Inflammatory macrophage treated with lipopolysaccharide for 1 hour (primary cell): ENCODE measurements around the gene FRMD4B.

Experiments
- DNase-seq, 2 donors: peaks; one replicate each; pipeline ENCODE4 v3.0.0-alpha.2; 2020 to 2022

FRMD4B gene

DNA sequence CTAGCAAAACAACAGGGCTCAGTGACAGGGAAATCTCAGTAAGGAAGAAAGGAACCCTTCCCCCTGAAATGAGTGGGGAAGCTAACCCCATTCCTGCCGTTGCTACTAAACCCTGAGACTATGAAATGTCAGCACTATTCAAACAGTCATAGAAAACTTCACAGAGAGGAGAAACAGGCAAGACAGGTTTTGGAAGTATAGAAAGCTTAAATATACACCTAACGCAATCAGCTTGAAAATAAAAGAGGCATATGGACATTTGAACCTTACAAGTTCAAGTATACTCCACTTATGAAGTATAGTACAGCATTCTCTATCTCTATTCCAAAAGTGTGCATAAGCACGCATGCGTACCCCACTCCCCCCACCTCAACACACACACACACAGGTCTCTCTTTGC, 17.6 kb upstream of the FRMD4B start:
- DNase-seq: no peak

DNA sequence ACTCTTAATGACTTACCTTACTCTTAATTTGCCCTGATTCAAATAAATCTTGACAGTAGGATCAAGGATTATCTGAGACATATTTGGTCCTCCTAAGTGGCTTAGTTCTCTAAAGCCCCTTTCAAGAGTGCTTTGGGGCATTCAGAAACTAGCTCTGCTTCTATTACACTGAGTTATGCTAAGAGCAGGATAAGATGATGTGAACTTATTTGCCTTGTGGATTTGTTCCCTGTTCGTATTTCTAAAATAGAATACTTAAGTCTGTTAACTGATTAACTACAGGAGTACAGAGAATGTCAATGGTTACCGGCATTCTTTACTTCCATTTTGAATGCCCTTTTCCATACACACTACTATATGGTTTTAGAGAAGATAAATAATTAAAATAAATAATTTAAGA, 14.8 kb upstream of the FRMD4B start:
- DNase-seq: no peak

DNA sequence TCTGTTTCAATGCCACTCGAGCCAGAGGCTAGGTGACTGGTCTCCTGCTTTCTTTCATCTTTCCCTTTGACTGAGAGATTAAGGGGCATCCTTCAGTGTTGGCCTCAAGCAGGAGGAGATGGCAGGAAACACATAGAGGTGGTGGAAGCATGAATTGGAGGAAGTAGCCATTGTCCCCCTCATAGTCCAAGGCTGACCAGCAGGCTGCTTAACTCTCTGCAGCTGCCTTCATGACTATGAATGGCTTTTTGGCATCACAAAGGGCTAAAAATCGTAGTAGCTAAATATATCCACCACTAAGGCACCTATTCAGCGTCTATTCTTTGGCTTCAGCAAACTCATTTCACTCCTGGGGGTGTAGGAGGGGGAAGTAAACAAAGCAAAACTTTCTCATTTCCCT, 7.0 kb upstream of the FRMD4B start:
- DNase-seq: no peak

DNA sequence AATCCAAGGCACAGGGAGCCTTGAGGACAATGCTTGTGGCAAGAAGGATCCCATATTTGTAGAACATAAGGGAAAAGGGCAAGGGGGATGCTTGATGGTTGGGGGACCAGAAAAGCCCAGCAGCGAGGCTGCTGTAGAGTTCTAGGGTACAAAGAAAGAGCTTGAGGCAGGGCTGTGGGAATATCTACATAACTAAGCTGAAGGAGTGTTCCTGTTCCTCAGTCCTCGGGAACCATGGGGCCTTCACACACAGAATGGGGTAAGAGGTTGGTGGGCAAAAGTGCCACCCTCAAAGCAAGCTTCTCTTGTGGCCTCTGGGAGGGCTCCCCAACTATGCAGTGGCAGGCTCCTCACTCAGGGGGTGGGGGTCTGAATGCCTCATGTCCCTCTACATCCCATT, 6.5 kb upstream of the FRMD4B start:
- no peak for DNase-seq

DNA sequence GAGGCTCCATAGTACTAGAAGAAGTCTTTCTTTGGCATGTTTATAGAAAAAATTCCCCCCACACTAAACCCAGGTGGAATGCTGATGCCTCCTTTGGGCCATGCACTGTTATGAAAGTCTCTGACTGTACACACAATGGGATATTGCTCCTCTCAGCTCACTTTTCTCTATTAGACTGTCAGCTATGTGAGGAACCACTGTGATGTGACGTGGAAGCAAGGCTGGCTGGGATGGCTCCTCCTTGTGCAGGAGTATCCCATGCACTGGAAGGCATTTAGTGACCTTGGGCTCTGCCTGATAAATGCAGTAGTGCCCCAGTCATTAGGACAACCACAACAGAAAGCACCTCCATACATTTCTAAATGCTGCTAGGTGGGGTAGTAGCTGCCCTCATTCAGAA, 5.7 kb upstream of the FRMD4B start:
- DNase-seq: no peak

DNA sequence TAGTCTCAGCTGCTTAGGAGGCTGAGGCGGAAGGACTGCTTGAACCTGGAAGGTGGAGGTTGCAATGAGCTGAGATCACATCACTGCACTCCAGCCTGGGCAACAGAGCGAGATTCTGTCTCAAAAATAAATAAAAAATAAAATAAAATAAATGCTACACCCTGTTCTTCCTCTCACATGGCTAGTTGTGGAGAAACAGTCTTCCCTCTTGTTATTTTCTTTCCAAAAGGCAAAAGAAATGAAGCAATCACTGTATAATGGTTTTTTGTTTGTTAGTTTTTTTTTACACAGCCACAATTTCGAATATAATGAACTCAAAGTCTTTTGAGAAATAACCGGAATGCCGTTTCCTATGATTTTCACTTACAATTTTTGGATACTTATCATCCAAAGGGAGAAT, 4.9 kb upstream of the FRMD4B start:
- no peak for DNase-seq

DNA sequence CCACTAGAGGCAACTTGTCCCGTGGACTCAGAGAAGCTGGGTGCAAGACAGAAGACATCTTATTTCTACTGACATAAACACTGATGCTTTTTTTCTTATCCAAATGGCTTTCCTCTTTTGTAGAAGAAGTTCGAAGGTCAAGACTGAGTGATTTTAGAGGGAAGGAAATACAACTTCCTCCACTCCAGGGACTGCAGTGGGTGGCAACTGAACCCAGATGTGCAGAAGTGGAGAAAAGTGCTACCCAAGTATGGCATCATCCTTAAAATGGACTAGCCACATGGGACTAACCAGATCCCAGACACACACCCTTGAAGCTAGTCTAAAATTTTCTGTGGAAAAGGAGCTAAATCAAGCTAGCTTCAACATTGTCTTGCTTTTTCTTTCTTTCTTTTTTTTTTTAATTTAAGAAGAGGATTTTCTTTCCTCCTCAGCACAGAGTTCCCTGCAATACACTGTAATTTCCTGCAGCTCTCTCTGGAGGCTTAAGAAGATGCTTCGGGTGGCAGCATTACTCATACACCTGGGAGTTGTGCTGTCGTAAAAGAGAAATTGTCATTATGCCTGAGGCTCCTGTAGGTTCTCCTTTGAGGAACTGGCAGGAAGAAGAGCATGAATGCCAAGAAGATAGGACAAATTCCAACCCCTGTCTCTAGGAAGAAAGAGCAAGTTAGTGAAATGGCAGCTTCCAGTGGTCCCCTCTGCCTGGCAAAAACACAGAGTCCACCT, 3.8 kb upstream of the FRMD4B start:
- DNase-seq: peak; percentile 58 to 68

DNA sequence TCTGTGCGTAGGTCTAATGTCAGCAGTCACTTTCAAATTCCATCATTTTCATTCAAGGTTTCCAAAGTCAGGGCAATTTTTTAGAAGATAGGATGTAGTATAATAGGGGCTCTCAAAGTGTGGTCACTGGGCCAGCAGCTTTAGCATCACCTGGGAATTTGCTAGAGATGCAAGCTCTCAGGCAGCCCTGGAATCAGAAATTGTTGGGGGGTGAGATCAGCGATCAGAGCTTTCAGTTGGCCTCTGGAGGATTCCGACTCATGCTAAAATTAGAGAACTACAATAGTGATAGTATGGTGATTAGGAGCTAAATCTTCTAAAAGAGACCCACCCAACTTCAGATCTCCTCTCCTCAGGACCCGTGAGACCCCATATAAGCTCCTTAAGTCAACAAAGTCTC, 2.4 kb upstream of the FRMD4B start:
- DNase-seq: no peak

DNA sequence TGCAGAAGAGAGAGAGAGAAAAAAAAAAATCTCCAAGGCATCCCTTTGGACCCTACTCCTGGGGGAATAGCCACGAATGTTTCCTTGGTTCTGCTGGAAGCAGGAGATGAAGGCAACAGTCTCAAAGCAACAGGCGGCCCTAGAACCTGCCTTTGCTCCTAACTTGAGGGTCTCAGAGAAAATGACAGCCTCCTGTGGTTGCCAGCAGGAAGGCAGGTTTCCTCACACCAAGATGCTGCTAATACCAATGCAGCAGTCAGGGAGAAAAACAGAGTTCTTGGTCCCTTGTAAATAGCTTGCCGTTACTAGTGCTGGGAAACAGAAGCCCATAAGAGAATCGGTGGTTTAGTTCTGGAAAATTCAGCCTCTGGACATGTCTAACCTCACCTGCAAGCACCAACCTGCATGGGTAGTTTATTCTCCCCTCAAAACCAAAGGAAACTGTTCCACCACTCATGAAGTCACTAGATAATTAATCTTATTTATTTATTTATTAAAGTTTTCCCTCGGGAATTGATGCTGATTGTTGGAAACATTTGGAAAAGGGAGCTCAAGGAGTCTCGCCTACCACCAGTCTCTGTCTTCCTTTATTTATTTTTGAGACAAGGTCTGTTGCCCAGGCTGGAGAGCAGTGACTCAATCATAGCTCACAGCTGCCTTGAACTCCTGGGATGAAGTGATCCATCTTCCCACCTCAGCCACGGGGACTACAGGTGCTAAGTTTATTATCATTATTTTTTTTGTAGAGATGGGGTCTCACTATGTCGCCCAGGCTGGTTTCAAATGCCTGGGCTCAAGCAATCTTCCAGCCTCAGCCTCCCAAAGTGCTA, 883 bp upstream of the FRMD4B start:
- no peak for DNase-seq

DNA sequence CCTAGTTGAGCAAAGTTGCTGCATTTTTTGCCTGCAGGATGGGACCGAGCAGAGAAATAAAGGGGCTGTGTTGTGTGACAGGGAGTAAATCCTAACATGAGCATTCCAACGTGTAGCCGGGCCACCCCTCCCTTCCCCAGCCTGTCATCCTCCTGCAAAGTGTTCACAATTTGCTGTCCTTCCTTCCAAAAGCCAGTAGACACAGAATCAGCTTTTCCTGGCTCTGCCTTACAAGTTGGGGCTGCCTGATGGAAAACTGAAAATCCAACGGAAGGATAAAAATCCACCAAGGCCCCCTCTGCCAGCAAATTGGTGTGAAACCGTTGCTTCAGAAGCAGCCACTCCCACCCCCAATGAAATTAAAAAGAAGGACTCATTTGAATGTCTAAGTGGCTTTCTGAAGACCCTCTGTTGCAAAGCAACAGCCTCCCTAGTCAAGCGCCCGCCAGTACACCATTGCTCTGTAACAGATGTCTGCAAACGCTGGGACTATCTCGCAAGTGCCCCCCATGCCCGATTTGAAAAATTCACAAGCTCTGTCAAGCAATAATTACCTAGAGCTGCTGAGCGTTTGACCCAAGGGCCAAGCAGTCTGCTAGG, 665 bp downstream of the FRMD4B start:
- DNase-seq: no peak

DNA sequence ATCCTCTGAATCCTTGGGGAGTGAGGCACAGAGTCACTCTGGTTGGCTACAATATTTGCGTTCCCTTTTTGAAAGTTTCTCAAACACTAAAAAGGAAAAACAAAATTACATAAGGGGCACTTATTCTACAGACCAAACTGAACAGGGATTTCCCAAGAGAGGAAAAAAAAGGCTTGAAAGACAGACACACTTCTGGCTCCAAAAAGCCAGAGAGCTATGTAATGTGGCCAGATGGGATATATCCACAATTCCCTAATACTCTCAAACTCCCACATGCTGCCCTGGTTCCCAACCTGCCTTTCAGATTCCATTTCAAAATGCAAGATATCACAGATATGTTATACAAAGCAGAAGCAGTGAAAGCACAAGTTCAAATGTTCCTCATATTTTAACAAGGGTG, 1.6 kb downstream of the FRMD4B start:
- peak; percentile 57 to 71 for DNase-seq

DNA sequence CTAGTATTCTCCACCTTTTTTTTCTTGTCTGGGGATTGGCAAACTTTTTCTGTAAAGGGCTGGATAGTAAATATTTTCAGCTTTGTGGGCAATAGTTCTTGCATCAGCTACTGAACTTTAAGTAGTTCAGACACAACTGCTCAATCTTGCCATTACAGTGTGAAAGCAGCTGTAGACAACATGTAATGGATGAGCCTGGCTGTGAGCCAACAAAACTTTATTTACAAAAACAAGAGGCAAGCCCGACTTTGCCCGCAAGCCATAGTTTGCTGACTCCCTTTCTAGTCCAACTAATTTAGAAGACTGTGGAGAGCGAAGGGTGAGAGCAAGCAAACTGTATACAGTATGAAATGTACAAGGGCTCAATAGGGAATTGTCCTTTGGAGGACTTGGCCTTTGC, 6.2 kb downstream of the FRMD4B start:
- no peak for DNase-seq

DNA sequence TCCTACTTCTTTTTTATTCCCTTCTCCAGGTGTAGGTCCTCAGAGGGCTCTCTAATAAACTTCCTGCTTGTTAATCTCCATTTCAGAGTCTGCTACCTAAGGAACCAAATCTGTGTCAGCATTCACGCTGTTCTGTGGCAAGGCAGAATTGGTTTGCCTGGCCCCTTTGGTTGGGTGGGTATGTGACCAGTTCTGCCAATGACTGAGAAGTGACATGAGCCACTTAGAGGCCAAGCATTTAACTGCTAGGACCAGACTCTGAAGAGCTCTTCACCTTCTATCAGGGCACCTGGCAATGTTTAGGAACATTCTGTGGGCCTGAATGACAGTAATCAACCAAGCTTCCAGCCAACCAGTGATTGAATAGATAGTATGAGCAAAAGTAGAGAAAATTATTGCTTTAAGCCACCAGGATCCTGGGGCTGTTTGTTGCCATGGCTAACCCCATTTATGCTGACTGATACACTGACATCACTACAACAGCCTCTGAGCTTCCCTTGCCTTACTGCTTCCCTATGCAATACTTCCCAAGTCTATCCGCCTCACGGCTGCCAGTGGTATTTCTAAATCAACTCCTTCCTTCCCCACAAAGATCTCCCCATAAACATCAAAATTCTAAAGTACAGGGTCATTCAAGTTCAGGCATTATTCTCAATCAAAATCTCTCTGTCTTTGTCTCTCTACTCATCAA, 7.6 kb downstream of the FRMD4B start:
- DNase-seq: peak in 1 of 2 donors; percentile 37

DNA sequence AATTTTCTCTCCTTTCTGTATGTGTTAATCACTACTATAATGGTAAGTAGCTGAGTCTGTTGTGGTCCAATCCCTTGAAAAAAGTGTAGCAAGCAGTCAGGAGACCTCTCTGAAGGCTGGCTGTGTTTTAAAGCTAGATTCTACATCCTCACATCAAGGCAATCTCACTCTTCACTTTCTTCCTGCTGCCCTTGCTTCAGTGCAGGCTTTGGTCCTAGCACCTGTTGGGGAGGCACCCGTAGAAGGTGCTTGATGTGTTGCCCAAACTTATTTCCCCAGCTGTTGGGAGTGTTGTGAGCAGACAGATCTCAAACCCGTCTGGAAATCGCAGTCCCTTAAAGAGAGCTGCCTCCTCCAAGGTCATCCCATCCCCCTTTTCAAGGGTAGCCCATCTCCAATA, 8.6 kb downstream of the FRMD4B start:
- DNase-seq: no peak

DNA sequence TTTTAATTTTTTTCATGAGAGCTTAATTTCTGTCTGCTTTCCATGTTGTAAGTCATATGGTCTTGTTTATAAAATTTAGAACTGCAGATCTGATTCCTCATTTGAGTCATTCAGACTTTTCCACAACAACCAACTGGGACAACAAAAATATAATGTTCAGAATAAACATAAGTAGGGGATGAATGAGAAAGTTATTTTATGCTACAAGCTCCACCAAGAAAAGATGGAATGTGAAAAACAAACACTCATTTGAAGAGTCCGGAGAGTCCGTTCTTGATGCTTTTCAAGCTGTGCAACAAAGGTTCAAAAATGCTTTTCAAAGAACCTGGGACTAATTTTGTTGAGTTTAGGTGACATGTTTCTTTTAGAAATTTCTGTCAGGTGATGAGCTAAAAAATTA, 9.2 kb downstream of the FRMD4B start:
- no peak for DNase-seq

DNA sequence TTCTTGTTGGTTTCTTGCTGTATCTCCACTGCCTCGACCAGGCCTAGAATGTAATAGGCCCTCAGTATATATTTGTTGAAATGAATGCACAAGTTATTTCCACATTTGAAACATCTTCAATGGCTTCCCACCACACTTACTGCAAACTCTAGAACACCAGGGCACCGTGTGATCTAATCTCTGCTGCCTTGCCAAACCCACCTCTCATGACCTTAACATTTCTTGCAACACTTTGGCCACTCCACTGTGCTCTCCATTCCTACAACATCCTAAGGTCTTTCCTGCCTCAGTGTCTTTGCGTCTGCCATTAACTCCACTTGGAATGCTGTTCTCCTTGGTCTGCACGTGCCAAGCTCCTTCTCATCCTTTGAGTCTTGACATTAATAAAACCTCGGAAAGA, 14.1 kb downstream of the FRMD4B start:
- peak; percentile 42 to 77 for DNase-seq

DNA sequence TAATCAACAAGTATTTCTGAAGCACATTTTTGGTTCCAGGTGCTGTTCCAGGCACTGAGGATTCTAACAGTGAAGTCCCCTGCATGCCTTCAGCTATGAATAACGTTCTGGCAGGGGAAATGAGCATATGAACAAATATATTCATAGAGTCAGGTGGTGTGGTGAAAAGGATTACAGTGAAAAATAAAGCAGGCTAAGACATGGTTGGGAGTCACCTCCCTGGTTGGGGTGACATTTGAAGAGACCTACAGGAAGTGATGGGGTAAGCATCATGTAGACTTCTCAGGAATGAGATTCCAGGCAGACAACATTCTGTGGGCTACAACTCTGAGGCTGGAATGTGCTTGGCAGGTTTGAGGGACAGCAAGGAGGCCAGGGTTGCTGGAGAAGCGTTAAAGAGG, 15.0 kb downstream of the FRMD4B start:
- DNase-seq: peak in 1 of 2 donors; percentile 20

DNA sequence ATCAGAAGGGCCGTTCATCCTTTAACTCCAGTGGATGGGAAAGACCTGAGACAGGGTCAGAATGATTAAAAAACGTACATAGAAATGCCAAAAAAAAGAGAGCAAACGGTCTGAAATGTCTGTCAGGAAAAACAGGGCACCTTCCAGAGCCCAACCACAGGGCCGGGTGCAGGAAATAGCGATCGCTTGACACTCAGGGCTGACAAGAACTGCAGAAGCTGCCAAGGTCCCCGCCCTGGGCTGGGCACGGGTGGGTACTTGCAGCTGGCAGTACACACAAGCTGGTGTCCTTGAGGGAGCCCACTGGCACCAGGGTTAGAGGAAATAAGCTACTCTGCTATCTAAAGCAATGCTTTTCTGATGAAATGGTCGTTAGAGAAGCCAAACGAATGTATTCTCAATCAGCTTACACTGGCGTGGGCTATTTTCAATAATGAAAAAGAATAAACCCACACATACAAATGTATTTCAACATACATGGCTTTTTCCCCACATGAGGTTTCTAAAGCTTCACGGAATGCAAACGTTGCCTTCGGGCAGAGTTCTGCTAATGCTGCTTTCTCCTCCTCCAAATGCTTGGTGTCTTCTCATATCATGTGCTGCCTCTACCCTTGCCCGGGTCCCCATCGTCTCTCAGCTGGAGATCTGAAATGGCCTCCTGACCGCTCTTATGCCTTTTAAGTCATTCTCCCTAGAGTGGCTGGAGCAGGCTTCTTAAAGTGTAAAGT, 15.6 kb downstream of the FRMD4B start:
- peak; percentile 51 to 72 for DNase-seq

DNA sequence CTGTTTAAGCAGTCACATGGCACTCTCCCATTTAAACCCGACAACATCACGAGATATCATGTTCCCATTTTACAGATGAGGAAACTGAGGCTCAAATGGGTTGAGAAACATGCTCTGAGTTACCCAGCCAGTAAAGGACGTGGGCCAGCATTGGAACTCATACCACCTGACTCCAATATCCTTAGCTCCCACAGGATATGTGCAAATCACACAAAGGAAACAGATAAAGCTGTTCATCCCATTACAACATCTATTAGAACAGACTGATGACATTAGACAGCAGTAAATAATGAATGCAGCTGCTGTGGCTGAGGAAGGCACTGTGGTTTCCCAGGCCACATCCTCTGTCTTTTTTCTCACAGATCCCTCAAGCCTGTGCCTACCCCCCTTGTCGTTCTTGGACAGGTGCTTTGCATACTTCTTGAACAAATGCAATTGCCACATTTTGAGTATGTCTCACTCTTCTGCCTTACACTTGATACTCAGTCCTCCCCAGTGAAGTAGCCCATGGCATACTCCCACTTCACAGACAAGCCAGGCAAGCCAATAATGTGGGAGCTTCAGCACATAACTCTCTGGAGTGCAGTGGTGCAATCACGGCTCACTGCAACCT, 17.7 kb downstream of the FRMD4B start:
- DNase-seq: peak in 1 of 2 donors; percentile 51

DNA sequence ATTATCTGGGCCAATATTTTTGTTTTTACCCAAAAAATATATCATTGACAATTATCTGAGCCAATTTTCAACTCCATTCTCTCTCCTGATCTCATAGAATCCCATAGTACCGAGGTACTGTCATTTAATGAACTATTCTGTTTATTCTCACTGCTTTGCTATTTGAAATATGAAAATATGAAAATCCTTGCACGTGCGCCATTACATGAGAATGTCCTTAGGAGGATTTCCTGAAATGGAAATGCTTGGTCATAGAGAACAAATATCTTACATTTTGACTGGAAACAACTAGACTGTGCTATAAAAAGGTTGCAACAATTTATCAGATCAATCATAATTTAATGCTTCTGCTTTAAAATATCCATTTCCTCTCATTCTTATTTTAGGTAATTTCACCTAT, 18.3 kb downstream of the FRMD4B start:
- no peak for DNase-seq

DNA sequence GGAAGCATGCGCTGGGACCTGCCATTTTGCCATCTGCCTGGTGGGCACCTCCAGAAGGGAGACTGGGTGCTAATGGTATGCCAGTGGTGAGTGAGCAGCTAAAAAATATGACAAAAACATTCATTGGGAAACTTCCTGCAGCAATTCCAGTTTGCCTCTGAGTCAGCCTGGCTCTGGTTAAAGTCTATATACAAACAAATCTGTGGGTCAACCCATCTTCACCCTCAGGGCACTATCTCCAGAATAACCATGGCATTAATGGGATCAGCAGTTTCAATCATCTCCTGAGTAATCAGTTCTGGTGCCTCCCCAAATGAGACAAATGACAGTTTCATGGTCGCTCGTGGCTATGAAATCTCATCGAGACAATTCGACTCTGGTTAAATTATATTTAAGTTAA, 21.5 kb downstream of the FRMD4B start:
- DNase-seq: peak; percentile 47

DNA sequence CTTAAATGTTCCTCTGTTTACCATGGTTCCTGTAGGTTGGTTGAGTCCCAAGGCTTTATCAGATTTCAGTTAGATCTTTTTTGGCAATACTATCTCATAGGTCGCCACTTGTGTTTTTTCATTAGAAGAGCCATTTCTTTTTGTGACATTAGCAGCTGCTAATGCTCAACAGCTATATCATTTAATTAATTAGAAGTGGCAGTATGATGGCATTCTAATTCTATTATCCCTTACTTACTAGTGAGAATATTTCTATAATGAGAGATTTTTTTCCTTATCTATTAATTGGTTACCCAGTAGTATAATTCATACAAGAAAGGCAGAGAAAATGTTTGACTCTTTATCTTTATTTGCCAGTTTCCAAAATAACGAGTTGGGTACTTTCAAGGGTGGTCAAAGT, 25.2 kb downstream of the FRMD4B start:
- no peak for DNase-seq
